Endothelial cell of umbilical vein (primary cell): Measurements from ENCODE around the gene TF. TPM values are rescaled to one million over a fixed set of nuclear protein-coding genes. Genes with fewer than 3 reads are reported as not detected.

Experiments
- BruUV-seq: library from RNA; stranded (reverse); fragments of 400-500 nt; replicated peaks from 2 replicates; lab custom pipeline; 2021; lab: Mats Ljungman, UMichigan
- CTCF ChIA-PET: fragments of 300-600, 350-600 bp; sonication (Branson Sonifier 250); formaldehyde crosslinking; loops from one replicate; lab custom pipeline; 2021; ENCODE audit warnings: antibody characterized with exemption, inconsistent platforms; lab: Charles Lee
- POLR2A ChIA-PET: fragments of 300-600, 350-600 bp; sonication (Branson Sonifier 250); formaldehyde crosslinking; loops from one replicate; lab custom pipeline; 2021; ENCODE audit warnings: antibody characterized with exemption, inconsistent platforms; lab: Charles Lee
- DNase-seq: peaks from one replicate; pipeline ENCODE4 v3.0.0-alpha.2; 2011; ENCODE audit warnings: low read depth, low spot score
- FAIRE-seq: peaks from 2 replicates; lab custom pipeline; 2011; peaks lifted over from hg19 to GRCh38; lab: Jason Lieb, UNC
- H2AFZ ChIP-seq: 2 replicates; pipeline ENCODE4 v1.6.0; 2012; ENCODE audit warnings: low read depth, low read length, control low read depth, inconsistent platforms
- H3K27ac ChIP-seq: 2 replicates; pipeline ENCODE4 v1.5.1; 2011; ENCODE audit warnings: low read depth, mild to moderate bottlenecking, control low read depth, low read length, moderate library complexity; ENCODE audit not compliant: insufficient read depth
- H3K27me3 ChIP-seq, 2 experiments: 2 replicates each; pipeline versions ENCODE4 v1.6.0 to v1.6.1; 2011; ENCODE audit warnings: low read length in 2 of 2, mixed read lengths in 1 of 2; ENCODE audit not compliant: control insufficient read depth in 2 of 2, insufficient read depth in 2 of 2
- H3K36me3 ChIP-seq, 2 experiments: 2 replicates in 1 of 2; 3 replicates in 1 of 2; pipeline ENCODE4 v1.5.1; 2011; ENCODE audit warnings: low read length in 2 of 2, mild to moderate bottlenecking in 1 of 2, moderate library complexity in 1 of 2; ENCODE audit not compliant: control insufficient read depth in 2 of 2, insufficient read depth in 2 of 2; ENCODE audit errors: extremely low read depth in 1 of 2
- H3K4me1 ChIP-seq: 3 replicates; pipeline ENCODE4 v1.5.1; 2011; ENCODE audit warnings: mild to moderate bottlenecking, low read length; ENCODE audit not compliant: control insufficient read depth, insufficient read depth; ENCODE audit errors: extremely low read depth
- H3K4me2 ChIP-seq: 2 replicates; pipeline ENCODE4 v1.6.1; 2011; ENCODE audit warnings: low read length, control low read depth, mixed read lengths; ENCODE audit not compliant: insufficient read depth
- H3K4me3 ChIP-seq, 3 experiments: fragments of 200-600 bp in 1 of 3; sonication (generic), shearing (Covaris generic) in 1 of 3; replicated peaks in 1 of 3; 2 replicates each; pipeline ENCODE4 v1.5.1; 2011 to 2016; ENCODE audit warnings: control low read depth in 3 of 3, low read length in 3 of 3, mild to moderate bottlenecking in 2 of 3, inconsistent platforms in 1 of 3, low read depth in 1 of 3, moderate library complexity in 1 of 3; ENCODE audit not compliant: insufficient read depth in 1 of 3
- H3K79me2 ChIP-seq: 2 replicates; pipeline ENCODE4 v1.6.0; 2012; ENCODE audit warnings: low read length, inconsistent platforms; ENCODE audit not compliant: control insufficient read depth, insufficient read depth
- H3K9ac ChIP-seq: replicated peaks from 2 replicates; pipeline ENCODE3; 2011; ENCODE audit warnings: low read length, control low read depth; ENCODE audit not compliant: insufficient read depth; ENCODE audit errors: extremely low read depth
- H3K9me1 ChIP-seq: replicated peaks from 3 replicates; pipeline ENCODE4 v1.6.0; 2011; ENCODE audit warnings: mild to moderate bottlenecking, low read length; ENCODE audit not compliant: control insufficient read depth, insufficient read depth; ENCODE audit errors: extremely low read depth
- H3K9me3 ChIP-seq: replicated peaks from 2 replicates; pipeline ENCODE4 v1.5.1; 2012; ENCODE audit warnings: low read length, inconsistent platforms; ENCODE audit not compliant: control insufficient read depth, insufficient read depth
- H4K20me1 ChIP-seq: replicated peaks from 2 replicates; pipeline ENCODE3; 2011; ENCODE audit warnings: mild to moderate bottlenecking, low read length; ENCODE audit not compliant: control insufficient read depth, insufficient read depth; ENCODE audit errors: extremely low read depth
- CTCF ChIP-seq, 2 donors: IDR thresholded peaks; 1 replicate in 1 of 2; 2 replicates in 1 of 2; pipeline ENCODE4 v1.5.1; 2011; ENCODE audit warnings: low read length in 2 of 2, mild to moderate bottlenecking in 2 of 2, moderate library complexity in 2 of 2, control low read depth in 1 of 2, inconsistent platforms in 1 of 2, low read depth in 1 of 2; ENCODE audit not compliant: insufficient read depth in 1 of 2; ENCODE audit errors: extremely low read depth in 1 of 2
- EZH2 ChIP-seq: IDR thresholded peaks from 2 replicates; pipeline ENCODE4 v1.6.1; 2012; ENCODE audit warnings: borderline replicate concordance, low read depth, mild to moderate bottlenecking, moderate library complexity, low read length, inconsistent platforms; ENCODE audit not compliant: severe bottlenecking
- FOS ChIP-seq: IDR thresholded peaks from 2 replicates; pipeline ENCODE4 v1.6.1; 2011; ENCODE audit warnings: mild to moderate bottlenecking, low read length, moderate library complexity, borderline replicate concordance; ENCODE audit not compliant: insufficient read depth
- GATA2 ChIP-seq: IDR thresholded peaks from 2 replicates; pipeline ENCODE4 v1.7.0; 2011; ENCODE audit warnings: low read depth, mild to moderate bottlenecking, moderate library complexity, mixed read lengths, low read length; ENCODE audit not compliant: insufficient read length, insufficient read depth
- JUN ChIP-seq: IDR thresholded peaks from 2 replicates; pipeline ENCODE4 v1.6.1; 2011; ENCODE audit warnings: borderline replicate concordance, low read depth; ENCODE audit not compliant: insufficient read length, insufficient read depth
- MAX ChIP-seq: IDR thresholded peaks from 2 replicates; pipeline ENCODE4 v1.6.1; 2011; ENCODE audit not compliant: insufficient read depth, insufficient read length
- MYC ChIP-seq: IDR thresholded peaks from one replicate; pipeline ENCODE4 v1.6.1; 2011; ENCODE audit warnings: mild to moderate bottlenecking, low read depth, low read length
- POLR2A ChIP-seq: IDR thresholded peaks from 2 replicates; pipeline ENCODE4 v1.6.1; 2012; ENCODE audit warnings: low read depth, mild to moderate bottlenecking, control low read depth, low read length
- POLR2AphosphoS5 ChIP-seq: IDR thresholded peaks from 2 replicates; pipeline ENCODE4 v1.6.1; 2012; ENCODE audit warnings: low read depth, mild to moderate bottlenecking, control low read depth, low read length, moderate library complexity; ENCODE audit not compliant: insufficient read depth
- dilution Hi-C: fragments of 300-500 bp; cut with MboI; formaldehyde crosslinking; loops from one replicate; pipeline ENCODE4 v1.15.0; 2019; ENCODE audit warnings: low sequenced_read_pairs; ENCODE audit not compliant: extremely low pct_ligation_motif_present
- intact Hi-C: fragments of 100-400 bp; cut with micrococcal nuclease; formaldehyde crosslinking; loops from one replicate; pipeline ENCODE4 v1.10.0; 2022
- polyA plus RNA-seq, 4 experiments: library from polyadenylated mRNA; depleted of rRNA in 3 of 4; stranded (reverse) in 3 of 4; unstranded in 1 of 4; fragments of >200 nt; gene quantifications; 2 replicates each; pipeline versions ENCODE4 v1.2.1 to v1.2.3, GENCODE V29; 2011 to 2012; ENCODE audit warnings: missing spikeins in 1 of 4
- total RNA-seq: library from RNA; stranded (reverse); gene quantifications from 2 replicates; pipeline ENCODE4 v1.2.3, GENCODE V29; 2021

Gene TF
- total and polyA plus RNA-seq, 2 donors (not counting 3 experiments of a cell fraction or from before 2014, with no cell fraction given), result 0.32 to 0.69 TPM

- dilution Hi-C loops, result no loop called here
- H2AFZ ChIP-seq, result no peak overlapping the region
These were observed 36.9 kb upstream of the TF start for GRCh38 chr3:133709139-133709750.

GRCh38 chr3:133711013-133711412, 35.2 kb upstream of the TF start:
- H3K9me3 ChIP-seq, result no peaks in the 10 kb centered on the region
- H4K20me1 ChIP-seq, result no peaks in the 10 kb centered on the region
- no peak for TF ChIP-seq CTCF (IDR thresholded peaks at IDR 0.05; ENCODE audit: extremely low read depth in 1 of 2, insufficient read depth in 1 of 2, low read depth in 1 of 2, low read length in 2 of 2)
- no peak for TF ChIP-seq EZH2
- no peak for TF ChIP-seq MAX
- TF ChIP-seq POLR2AphosphoS5, result no peak
- no peak for TF ChIP-seq MYC
- no peak for TF ChIP-seq GATA2
- no peak for TF ChIP-seq POLR2A
- no peak for TF ChIP-seq FOS
- TF ChIP-seq JUN, result no peak
- no peaks in the 10 kb centered on the region for H3K36me3 ChIP-seq
- peaks cover 12 to 14% of the 10 kb centered on the region in 2 experiments for H3K27me3 ChIP-seq
- dilution Hi-C loops (no loop called here), intact Hi-C loops (no loop called here)
- H3K9me1 ChIP-seq, result no peaks in the 10 kb centered on the region
- no peak overlapping the region for H3K4me3 ChIP-seq
- H3K79me2 ChIP-seq, result no peaks in the 10 kb centered on the region
- H3K9ac ChIP-seq, result no peak overlapping the region
- no peak overlapping the region for H3K4me2 ChIP-seq
- FAIRE-seq (no peak), DNase-seq (no peak)
- H3K4me1 ChIP-seq, result no peaks in the 10 kb centered on the region
- CTCF ChIA-PET, result no interaction called here
- no peak overlapping the region for H2AFZ ChIP-seq
- POLR2A ChIA-PET, result no interaction called here
- no peak overlapping the region for H3K27ac ChIP-seq
- no TSS peak for BruUV-seq

More at GRCh38 chr3:133709139-133709750, 36.9 kb upstream of the TF start:
- H3K27me3 ChIP-seq, result peaks cover 10 to 11% of the 10 kb centered on the region in 2 experiments
- H3K4me3 ChIP-seq, result no peak overlapping the region
- H3K79me2 ChIP-seq, result no peaks in the 10 kb centered on the region
- no peaks in the 10 kb centered on the region for H4K20me1 ChIP-seq
- no peak for TF ChIP-seq MAX
- no peak for TF ChIP-seq FOS
- TF ChIP-seq POLR2A, result no peak
- no peak for TF ChIP-seq JUN
- FAIRE-seq, result no peak
- no peak overlapping the region for H3K4me2 ChIP-seq
- no peak for DNase-seq
- BruUV-seq, result no TSS peak
- ChIA-PET POLR2A (no interaction called here), CTCF (no interaction called here)
- no peak overlapping the region for H3K27ac ChIP-seq
- no peaks in the 10 kb centered on the region for H3K4me1 ChIP-seq
- H3K9ac ChIP-seq, result no peak overlapping the region
- no peaks in the 10 kb centered on the region for H3K9me1 ChIP-seq
- intact Hi-C loops, result no loop called here
- H3K9me3 ChIP-seq, result no peaks in the 10 kb centered on the region
- no peaks in the 10 kb centered on the region for H3K36me3 ChIP-seq
